DMS53 (cell line): ENCODE measurements around the gene TCEAL8.
"Not testable (repeated sequence)": the region's sequence is repeated elsewhere in the genome, so short reads cannot be mapped to it uniquely, and the experiment has no call there.

ENCODE experiments used
- DNase-seq: peaks from one replicate; lab custom pipeline; 2025; lab: John Stamatoyannopoulos, UW

Gene TCEAL8

GRCh38 chrX:103254921-103255493 is at the start of gene TCEAL8:
TCEAL8 (minus strand) TSS chrX:103255155; CDS start chrX:103253979, 1,176 bp downstream.
- peak; percentile 92 for DNase-seq

DNA sequence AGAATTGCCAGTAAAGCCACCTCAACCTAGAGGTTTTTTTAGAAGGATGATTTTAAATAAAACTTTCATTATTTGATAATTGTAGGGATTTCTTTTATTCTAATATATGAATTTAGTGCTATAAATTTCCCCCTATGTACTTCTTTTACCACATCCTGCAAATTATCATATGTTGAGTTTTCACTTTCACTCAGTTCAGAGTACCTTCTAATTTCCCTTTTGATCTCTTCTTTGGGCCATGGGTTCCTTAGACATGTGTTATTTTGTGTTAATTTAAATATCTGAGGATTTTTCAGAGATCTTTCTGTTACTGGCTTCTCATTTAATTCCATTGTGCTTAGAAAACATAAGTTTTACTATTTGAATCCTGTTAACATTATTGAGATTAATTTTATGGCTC is 49.8 kb upstream of the TCEAL8 start:
- DNase-seq = no peak

GRCh38 chrX:103293118-103293517 is 38.2 kb upstream of the TCEAL8 start:
- DNase-seq = no peak

DNA sequence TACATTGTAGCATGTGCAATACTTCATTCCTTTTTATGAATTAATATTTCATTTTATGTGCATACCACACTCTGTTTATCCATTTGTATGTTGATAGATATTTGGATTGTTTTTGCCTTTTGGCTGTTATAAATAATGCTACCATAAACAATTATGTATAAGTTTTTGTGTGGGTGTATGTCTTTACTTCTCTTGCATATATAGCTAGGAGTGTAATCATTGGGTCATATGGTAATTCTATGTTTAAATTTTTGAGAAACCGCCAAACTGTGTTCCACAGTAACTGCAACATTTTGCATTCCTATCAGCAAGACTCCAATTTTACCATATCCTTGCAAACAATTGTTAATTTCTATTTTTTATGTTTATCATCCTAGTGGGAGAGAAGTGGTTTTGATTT is 24.7 kb upstream of the TCEAL8 start:
- no peak for DNase-seq

DNA sequence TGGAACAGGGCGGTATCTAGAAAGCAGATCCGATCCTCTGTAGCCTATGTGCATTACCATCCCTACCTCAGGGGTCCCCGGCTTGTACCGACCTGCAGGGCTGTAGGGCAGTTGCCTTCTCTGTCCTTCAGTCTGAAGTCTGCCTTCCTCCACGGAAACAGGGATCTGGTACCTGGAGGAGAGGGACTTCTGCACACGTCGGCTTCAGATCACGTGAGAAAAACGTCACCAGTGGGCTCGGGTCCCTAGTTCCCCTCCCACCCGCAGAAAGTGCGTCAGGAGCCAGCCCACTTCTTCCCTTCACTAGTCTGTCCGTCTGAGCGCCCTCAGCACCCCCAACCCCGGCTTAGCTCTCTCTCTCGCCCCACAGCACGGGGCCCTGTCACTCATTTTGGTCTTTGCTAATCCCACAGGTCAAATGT is 21.6 kb upstream of the TCEAL8 start, which contains the start of gene TCEAL5:
TCEAL5 (minus strand) TSS at position 170 of the 422 bp plus-strand sequence. CDS start 2,187 bp downstream, outside the sequence.
- DNase-seq = no peak

GRCh38 chrX:103275947-103276567 is 21.1 kb upstream of the TCEAL8 start:
- no peak for DNase-seq

DNA sequence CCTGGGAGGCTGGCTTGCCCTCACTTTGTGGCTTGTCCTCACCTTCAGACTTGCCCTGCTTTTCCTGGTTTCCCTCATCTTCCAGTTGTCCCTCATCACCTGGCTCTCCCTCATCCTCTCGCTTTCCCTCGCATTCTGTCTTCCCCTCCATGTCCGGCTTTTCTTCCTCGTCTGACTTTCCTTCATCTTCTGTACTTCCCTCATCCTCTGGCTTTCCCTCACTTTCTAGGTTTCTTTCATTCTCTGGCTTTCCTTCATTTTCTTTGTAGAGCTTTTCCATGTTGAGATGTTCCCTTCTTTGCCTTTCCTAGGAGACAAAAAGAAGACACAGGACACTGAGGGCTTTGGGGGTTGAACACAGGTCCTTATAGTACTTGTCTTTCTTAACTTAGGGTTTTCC is 19.3 kb upstream of the TCEAL8 start:
- DNase-seq = no peak

- DNase-seq = peak; percentile 63
These were observed 3.3 kb upstream of the TCEAL8 start for GRCh38 chrX:103258275-103258674.

GRCh38 chrX:103256651-103257050 is 1.7 kb upstream of the TCEAL8 start:
- no peak for DNase-seq

GRCh38 chrX:103254171-103254824 is 657 bp downstream of the TCEAL8 start:
- DNase-seq = peak; percentile 67

DNA sequence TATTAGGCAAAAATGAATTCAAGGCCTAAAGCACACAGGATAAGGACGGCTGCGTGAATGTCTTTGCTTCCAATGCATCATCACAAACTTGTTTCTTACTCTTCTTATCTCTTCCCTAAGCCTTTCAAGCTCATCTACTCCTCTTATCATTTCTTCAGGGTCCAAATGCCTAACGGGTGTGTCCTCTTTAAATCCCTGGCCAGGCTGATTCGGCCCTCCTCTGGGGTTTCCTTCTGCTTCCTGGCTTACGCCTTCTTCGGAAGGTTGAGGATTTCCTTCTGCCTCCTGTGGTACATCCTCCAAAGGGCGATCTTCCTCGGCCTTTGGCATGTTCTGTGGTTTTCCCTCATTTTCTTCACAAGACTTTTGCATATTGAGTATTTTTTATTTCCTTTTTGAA is 1.3 kb downstream of the TCEAL8 start:
- no peak for DNase-seq

GRCh38 chrX:103250977-103251376 is 4.0 kb downstream of the TCEAL8 start:
- DNase-seq = peak; percentile 39

DNA sequence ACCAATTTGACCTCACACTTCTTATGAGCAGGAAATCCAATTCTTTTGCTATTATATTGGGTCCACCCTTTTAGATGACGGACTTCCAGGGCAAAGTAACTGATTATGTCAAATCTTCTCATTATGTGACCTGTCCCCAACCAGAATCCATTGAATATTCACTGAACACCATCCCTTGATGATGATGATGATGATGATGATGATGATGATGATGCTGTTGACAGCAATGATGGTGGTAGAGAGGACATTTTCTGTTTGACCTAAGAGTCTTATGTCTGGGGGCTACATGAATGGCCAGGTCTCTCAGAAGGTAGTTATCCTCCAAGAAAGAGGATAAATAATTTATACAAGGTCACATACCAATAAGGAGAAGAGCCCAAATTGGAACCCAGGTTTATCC is 5.2 kb downstream of the TCEAL8 start:
- DNase-seq = no peak

DNA sequence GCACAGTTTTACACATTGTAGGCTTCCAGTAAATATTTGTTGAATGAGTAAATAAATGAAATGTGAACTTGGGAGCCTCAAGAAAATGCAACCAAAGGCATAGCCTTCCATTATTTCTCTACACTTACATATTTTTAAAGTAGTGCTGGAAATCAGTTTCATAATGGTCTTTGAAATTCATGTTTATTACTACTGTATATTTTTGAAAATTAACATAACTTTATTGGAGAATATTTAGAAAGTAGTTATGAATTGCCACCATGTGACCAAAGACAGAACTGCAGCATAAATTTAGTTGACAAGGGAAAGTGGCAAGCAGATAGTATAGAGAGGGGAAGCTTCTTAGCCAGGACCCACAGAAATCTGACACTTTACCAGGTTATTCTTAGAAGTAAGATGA is 6.4 kb downstream of the TCEAL8 start:
- DNase-seq = peak; percentile 43

GRCh38 chrX:103240155-103240554 is 14.8 kb downstream of the TCEAL8 start:
- DNase-seq = no peak

DNA sequence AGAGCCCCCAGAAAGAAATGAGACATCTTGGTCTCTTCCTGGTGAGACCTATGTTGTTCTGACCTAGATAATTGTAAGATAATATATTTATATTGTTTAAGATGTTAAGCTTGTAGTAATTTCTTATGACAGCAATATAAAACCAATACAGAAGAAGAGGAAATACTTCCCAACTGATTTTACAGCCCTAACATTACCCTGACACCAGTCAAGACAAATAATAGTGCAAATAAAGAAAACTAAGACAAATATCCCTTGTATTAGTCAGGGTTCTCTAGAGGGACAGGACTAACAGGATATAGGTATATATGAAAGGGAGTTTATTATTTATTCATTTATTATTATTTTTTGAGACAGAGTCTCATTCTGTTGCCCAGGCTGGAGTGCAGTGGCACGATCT is 18.7 kb downstream of the TCEAL8 start:
- no peak for DNase-seq

DNA sequence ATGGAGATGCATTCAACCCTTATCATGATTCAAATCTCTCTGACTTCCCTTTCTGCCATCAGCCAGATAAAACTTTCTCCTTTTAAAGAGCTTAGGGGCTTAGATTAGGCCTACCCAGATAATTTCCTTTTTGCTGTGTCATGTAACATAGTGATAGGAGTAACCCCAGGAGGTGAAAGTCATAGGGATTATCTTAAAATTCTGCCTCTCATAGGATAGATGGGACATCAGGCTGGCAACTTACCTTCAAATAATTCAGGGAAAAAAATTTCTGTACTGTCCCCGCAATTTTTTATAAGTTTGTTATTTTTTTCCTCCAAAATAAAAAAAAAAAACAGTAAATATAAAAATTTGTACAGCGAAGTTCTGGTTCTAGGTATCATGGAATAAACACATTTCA is 19.3 kb downstream of the TCEAL8 start:
- not testable (repeated sequence) for DNase-seq

DNA sequence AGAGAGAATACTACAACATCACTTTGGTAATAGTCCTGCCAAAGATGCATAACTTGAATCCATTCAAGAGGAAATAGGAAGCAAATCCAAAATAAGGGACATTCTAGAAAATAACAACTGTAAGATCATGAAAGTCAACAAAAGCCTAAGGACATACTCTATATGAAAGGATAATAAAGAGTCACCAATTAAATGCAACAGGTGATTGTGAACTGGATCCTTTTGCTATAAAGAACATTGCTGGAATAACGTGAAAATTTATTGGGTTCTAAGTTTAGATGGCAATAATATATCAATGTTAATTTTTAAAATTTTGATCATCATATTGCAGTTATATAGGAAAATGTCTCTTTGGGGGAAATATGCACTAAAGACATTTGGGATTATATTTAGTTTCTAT is 20.1 kb downstream of the TCEAL8 start:
- no peak for DNase-seq

GRCh38 chrX:103233263-103233662 is 21.7 kb downstream of the TCEAL8 start:
- no peak for DNase-seq

- DNase-seq = not testable (repeated sequence)
These were observed 29.0 kb downstream of the TCEAL8 start for GRCh38 chrX:103225918-103226317.

GRCh38 chrX:103220511-103221323 is 34.2 kb downstream of the TCEAL8 start:
- no peak for DNase-seq

- peak; percentile 50 for DNase-seq
These were observed 39.4 kb downstream of the TCEAL8 start for GRCh38 chrX:103215425-103215991.
